GM19452 (cell line): ENCODE measurements around the gene KRT2.

ENCODE experiments used
- ATAC-seq: cut with Tn5 transposase; IDR thresholded peaks from one replicate; pipeline ENCODE4 v1.9.1; 2021; ENCODE audit not compliant: unreplicated experiment

Gene KRT2

GRCh38 chr12:52600475-52600874 lies 51.5 kb downstream of the KRT2 start:
- no peak for ATAC-seq

GRCh38 chr12:52600071-52600470 lies 51.9 kb downstream of the KRT2 start:
- ATAC-seq = no peak

GRCh38 chr12:52598966-52599365 lies 53.0 kb downstream of the KRT2 start:
- ATAC-seq = no peak
